GM23338 (cell line): ENCODE data around the gene DYSF. TPM values are rescaled to one million over a fixed set of nuclear protein-coding genes. Genes with fewer than 3 reads are reported as not detected.

ENCODE experiments used
- ATAC-seq: fragments of 200-7000 bp; cut with Tn5 transposase; 3 replicates; pipeline ENCODE4 v1.9.1; 2020
- DNase-seq: peaks from one replicate; pipeline ENCODE4 v3.0.0-alpha.2; 2015; ENCODE audit warnings: low spot score
- H2AFZ ChIP-seq: fragments of 200-600 bp; sonication (generic); 2 replicates; pipeline ENCODE4 v1.8.0; 2016; ENCODE audit warnings: antibody characterized with exemption, mild to moderate bottlenecking, moderate library complexity
- H3F3A ChIP-seq: fragments of 200-600 bp; sonication (generic); replicated peaks from 2 replicates; pipeline ENCODE4 v1.8.0; 2017; ENCODE audit warnings: antibody characterized with exemption, mixed run types, low read depth
- H3K27ac ChIP-seq: fragments of 200-600 bp; sonication (generic); 2 replicates; pipeline ENCODE4 v1.6.1; 2016; ENCODE audit warnings: low read depth
- H3K27me3 ChIP-seq: fragments of 200-600 bp; sonication (generic); 2 replicates; pipeline ENCODE4 v1.8.0; 2016; ENCODE audit warnings: mild to moderate bottlenecking, mixed run types, moderate library complexity; ENCODE audit not compliant: insufficient read depth
- H3K36me3 ChIP-seq: fragments of 200-600 bp; sonication (generic); 2 replicates; pipeline ENCODE4 v1.8.0; 2016; ENCODE audit warnings: mild to moderate bottlenecking; ENCODE audit not compliant: insufficient read depth
- H3K4me1 ChIP-seq: fragments of 200-600 bp; sonication (generic); 2 replicates; pipeline ENCODE4 v1.8.0; 2016; ENCODE audit warnings: mild to moderate bottlenecking, moderate library complexity; ENCODE audit not compliant: insufficient read depth
- H3K4me2 ChIP-seq: fragments of 200-600 bp; sonication (generic); 2 replicates; pipeline ENCODE4 v1.7.1; 2017; ENCODE audit warnings: mixed run types
- H3K4me3 ChIP-seq: fragments of 200-600 bp; sonication (generic); 2 replicates; pipeline ENCODE4 v1.6.1; 2016; ENCODE audit warnings: mixed run types
- H3K79me2 ChIP-seq: fragments of 200-600 bp; sonication (generic); replicated peaks from 2 replicates; pipeline ENCODE4 v1.8.0; 2017; ENCODE audit warnings: mild to moderate bottlenecking; ENCODE audit not compliant: insufficient read depth
- H3K9me2 ChIP-seq: fragments of 200-600 bp; sonication (generic); 2 replicates; pipeline ENCODE4 v1.8.0; 2017; ENCODE audit not compliant: insufficient read depth
- H4K20me1 ChIP-seq: fragments of 200-600 bp; sonication (generic); replicated peaks from 2 replicates; pipeline ENCODE4 v1.8.0; 2017; ENCODE audit warnings: mild to moderate bottlenecking; ENCODE audit not compliant: insufficient read depth
- H3K27ac Mint-ChIP-seq: 2 replicates; pipeline ENCODE4 v1.8.0; 2020; ENCODE audit warnings: inconsistent platforms, mild to moderate bottlenecking, moderate library complexity, mixed read lengths
- H3K27me3 Mint-ChIP-seq: 3 replicates; pipeline ENCODE4 v1.8.0; 2022; ENCODE audit warnings: low read depth, mild to moderate bottlenecking, moderate library complexity, mixed read lengths, inconsistent platforms; ENCODE audit not compliant: insufficient read depth, poor library complexity
- H3K36me3 Mint-ChIP-seq: 3 replicates; pipeline ENCODE4 v1.8.0; 2021; ENCODE audit warnings: low read depth, mild to moderate bottlenecking, inconsistent platforms, moderate library complexity, mixed read lengths
- H3K4me1 Mint-ChIP-seq: 3 replicates; pipeline ENCODE4 v1.8.0; 2020; ENCODE audit warnings: mild to moderate bottlenecking, inconsistent platforms, mixed read lengths
- H3K4me3 Mint-ChIP-seq: 3 replicates; pipeline ENCODE4 v1.8.0; 2021; ENCODE audit warnings: moderate library complexity, mild to moderate bottlenecking, inconsistent platforms, mixed read lengths
- H3K9me3 Mint-ChIP-seq: 3 replicates; pipeline ENCODE4 v1.8.0; 2020; ENCODE audit warnings: moderate library complexity, mild to moderate bottlenecking, inconsistent platforms, mixed read lengths
- CREB1 ChIP-seq: fragments of 250-450 bp; sonication (Bioruptor Pico); IDR thresholded peaks from 2 replicates; pipeline ENCODE4 v1.5.0; 2020; ENCODE audit warnings: low read depth, mild to moderate bottlenecking, moderate library complexity
- EZH2 ChIP-seq: fragments of 200-600 bp; sonication (generic); IDR thresholded peaks from one replicate; pipeline ENCODE4 v1.8.0; 2017; ENCODE audit warnings: antibody characterized with exemption, mild to moderate bottlenecking, low read depth; ENCODE audit not compliant: unreplicated experiment
- EZH2phosphoT487 ChIP-seq: fragments of 200-600 bp; sonication (generic); IDR thresholded peaks from one replicate; pipeline ENCODE4 v1.8.1; 2018; ENCODE audit warnings: antibody characterized with exemption; ENCODE audit not compliant: unreplicated experiment
- JUNB ChIP-seq: IDR thresholded peaks from one replicate; pipeline ENCODE4 v1.6.1; 2016; ENCODE audit warnings: antibody characterized with exemption; ENCODE audit not compliant: unreplicated experiment
- NANOG ChIP-seq: IDR thresholded peaks from 2 replicates; pipeline ENCODE4 v1.6.1; 2016; ENCODE audit warnings: antibody characterized with exemption, borderline replicate concordance
- POLR2AphosphoS5 ChIP-seq: IDR thresholded peaks from 2 replicates; pipeline ENCODE4 v1.6.1; 2016; ENCODE audit warnings: antibody characterized with exemption, low read depth
- STAT1 ChIP-seq: IDR thresholded peaks from one replicate; pipeline ENCODE4 v1.6.1; 2016; ENCODE audit warnings: antibody characterized with exemption; ENCODE audit not compliant: unreplicated experiment
- ZNF114 ChIP-seq: fragments of 250-450 bp; sonication (Bioruptor Pico); IDR thresholded peaks from 2 replicates; pipeline ENCODE4 v1.5.0; 2020; ENCODE audit warnings: mild to moderate bottlenecking, moderate library complexity
- ZNF331 ChIP-seq: fragments of 250-450 bp; sonication (Bioruptor Pico); IDR thresholded peaks from 2 replicates; pipeline ENCODE4 v1.5.0; 2020; ENCODE audit warnings: low read depth, mild to moderate bottlenecking, moderate library complexity
- polyA plus RNA-seq: library from polyadenylated mRNA; unstranded; fragments of >200 nt; fragmentation: Nextera tagmentation; extraction: Ambion mirVana; gene quantifications from 2 replicates; pipeline ENCODE4 v1.2.1, GENCODE V29; 2016
- total RNA-seq: library from RNA; depleted of rRNA; stranded (reverse); fragments of >200 nt; shearing (Covaris generic); gene quantifications from 2 replicates; pipeline ENCODE4 v1.2.3, GENCODE V29; 2014
- TF ChIP-seq, protein P1 (sequence below): IDR thresholded peaks from one replicate; pipeline ENCODE4 v1.6.1; 2018; ENCODE audit warnings: antibody characterized with exemption; ENCODE audit not compliant: unreplicated experiment
- TF ChIP-seq, protein P2 (sequence below), 2 experiments: fragments of 200-600 bp in 1 of 2; sonication (generic) in 1 of 2; conservative IDR thresholded peaks; 2 replicates each; pipeline versions ENCODE4 v1.5.1 to v1.6.1; 2016 to 2017; ENCODE audit warnings: antibody characterized with exemption in 2 of 2, low read depth in 2 of 2, mild to moderate bottlenecking in 2 of 2, moderate library complexity in 1 of 2
- TF ChIP-seq, protein P3 (sequence below): IDR thresholded peaks from 2 replicates; pipeline ENCODE4 v1.6.1; 2016; ENCODE audit warnings: antibody characterized with exemption
- TF ChIP-seq, protein P4 (sequence below): fragments of 250-450 bp; sonication (Bioruptor Pico); IDR thresholded peaks from 2 replicates; pipeline ENCODE4 v1.5.0; 2020; ENCODE audit warnings: mild to moderate bottlenecking, moderate library complexity

The DYSF gene
- total and polyA plus RNA-seq, 2 experiments from 2014 or later, result 7.3 to 21.3 TPM

DNA sequence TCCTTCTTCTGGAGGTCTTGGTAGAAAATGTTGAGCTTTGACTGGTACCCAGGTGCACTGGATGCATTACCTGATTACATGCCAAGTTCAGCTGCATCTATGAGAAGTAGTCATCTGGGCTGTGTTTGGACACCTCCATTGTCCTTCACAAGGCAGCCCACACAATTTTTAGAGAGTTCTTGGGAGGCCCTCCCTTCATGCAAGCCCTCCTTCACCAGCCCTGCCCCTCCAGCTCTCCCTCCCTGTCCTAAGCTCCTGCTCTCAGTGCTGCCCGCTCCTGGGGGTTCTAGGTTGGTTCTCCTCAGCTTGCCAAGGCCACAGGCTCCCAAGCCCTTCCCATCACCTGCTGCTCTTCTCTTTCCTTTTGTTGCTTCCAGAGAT is 148.7 kb downstream of the DYSF start (continued):
- no peak for TF ChIP-seq POLR2AphosphoS5
- no peak for TF ChIP-seq EZH2
- TF ChIP-seq EZH2phosphoT487, result no peak
- no peak for TF ChIP-seq STAT1
- TF ChIP-seq ZNF114, result no peak
- no peak for TF ChIP-seq JUNB

DNA sequence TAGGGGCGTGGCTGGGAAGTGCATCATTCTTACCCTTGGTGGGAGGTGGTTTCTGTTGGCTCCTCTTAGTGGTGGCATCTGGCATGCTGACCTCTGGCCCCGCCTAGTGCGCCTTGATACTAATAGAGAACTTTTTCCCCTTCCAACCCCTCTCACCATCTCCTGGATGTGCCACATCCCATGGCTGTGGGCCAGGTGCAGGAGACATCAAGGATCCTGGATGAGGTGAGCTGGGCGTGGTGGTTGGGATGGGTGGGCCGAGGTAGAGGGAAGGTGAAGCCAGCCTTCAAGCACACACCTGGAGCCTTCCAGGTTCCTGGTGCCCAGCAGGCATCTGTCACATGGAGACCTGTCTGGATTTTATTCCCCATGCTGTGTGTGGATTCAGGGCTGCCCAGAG is 149.2 kb downstream of the DYSF start:
- Histone ChIP-seq H3K4me1 (0 out of 2 replicates have a peak, but pooled peaks cover 6% of the 10 kb centered on the region), H3K9me2 (0 out of 2 replicates have a peak, but pooled peaks cover 5% of the 10 kb centered on the region), H3K4me3 (no peak overlapping the region), H3F3A (no peaks in the 10 kb centered on the region), H3K4me2 (no peak overlapping the region), H3K27ac (no peak overlapping the region), H3K36me3 (no peaks in the 10 kb centered on the region), H2AFZ (no peak overlapping the region), H4K20me1 (no peaks in the 10 kb centered on the region), H3K27me3 (no peaks in the 10 kb centered on the region), H3K79me2 (no peaks in the 10 kb centered on the region)
- DNase-seq (no peak), ATAC-seq (no peak)
- TF ChIP-seq, protein P1, sequence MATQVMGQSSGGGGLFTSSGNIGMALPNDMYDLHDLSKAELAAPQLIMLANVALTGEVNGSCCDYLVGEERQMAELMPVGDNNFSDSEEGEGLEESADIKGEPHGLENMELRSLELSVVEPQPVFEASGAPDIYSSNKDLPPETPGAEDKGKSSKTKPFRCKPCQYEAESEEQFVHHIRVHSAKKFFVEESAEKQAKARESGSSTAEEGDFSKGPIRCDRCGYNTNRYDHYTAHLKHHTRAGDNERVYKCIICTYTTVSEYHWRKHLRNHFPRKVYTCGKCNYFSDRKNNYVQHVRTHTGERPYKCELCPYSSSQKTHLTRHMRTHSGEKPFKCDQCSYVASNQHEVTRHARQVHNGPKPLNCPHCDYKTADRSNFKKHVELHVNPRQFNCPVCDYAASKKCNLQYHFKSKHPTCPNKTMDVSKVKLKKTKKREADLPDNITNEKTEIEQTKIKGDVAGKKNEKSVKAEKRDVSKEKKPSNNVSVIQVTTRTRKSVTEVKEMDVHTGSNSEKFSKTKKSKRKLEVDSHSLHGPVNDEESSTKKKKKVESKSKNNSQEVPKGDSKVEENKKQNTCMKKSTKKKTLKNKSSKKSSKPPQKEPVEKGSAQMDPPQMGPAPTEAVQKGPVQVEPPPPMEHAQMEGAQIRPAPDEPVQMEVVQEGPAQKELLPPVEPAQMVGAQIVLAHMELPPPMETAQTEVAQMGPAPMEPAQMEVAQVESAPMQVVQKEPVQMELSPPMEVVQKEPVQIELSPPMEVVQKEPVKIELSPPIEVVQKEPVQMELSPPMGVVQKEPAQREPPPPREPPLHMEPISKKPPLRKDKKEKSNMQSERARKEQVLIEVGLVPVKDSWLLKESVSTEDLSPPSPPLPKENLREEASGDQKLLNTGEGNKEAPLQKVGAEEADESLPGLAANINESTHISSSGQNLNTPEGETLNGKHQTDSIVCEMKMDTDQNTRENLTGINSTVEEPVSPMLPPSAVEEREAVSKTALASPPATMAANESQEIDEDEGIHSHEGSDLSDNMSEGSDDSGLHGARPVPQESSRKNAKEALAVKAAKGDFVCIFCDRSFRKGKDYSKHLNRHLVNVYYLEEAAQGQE, result no peak
- no peak for TF ChIP-seq EZH2phosphoT487
- TF ChIP-seq, protein P2, sequence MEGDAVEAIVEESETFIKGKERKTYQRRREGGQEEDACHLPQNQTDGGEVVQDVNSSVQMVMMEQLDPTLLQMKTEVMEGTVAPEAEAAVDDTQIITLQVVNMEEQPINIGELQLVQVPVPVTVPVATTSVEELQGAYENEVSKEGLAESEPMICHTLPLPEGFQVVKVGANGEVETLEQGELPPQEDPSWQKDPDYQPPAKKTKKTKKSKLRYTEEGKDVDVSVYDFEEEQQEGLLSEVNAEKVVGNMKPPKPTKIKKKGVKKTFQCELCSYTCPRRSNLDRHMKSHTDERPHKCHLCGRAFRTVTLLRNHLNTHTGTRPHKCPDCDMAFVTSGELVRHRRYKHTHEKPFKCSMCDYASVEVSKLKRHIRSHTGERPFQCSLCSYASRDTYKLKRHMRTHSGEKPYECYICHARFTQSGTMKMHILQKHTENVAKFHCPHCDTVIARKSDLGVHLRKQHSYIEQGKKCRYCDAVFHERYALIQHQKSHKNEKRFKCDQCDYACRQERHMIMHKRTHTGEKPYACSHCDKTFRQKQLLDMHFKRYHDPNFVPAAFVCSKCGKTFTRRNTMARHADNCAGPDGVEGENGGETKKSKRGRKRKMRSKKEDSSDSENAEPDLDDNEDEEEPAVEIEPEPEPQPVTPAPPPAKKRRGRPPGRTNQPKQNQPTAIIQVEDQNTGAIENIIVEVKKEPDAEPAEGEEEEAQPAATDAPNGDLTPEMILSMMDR (conservative IDR thresholded peaks at IDR 0.05; ENCODE audit: low read depth in 2 of 2), result no peak
- TF ChIP-seq JUNB, result no peak
- no peak for TF ChIP-seq NANOG
- TF ChIP-seq POLR2AphosphoS5, result no peak
- TF ChIP-seq CREB1 (CRISPR knock-in tag), result no peak
- TF ChIP-seq, protein P3, sequence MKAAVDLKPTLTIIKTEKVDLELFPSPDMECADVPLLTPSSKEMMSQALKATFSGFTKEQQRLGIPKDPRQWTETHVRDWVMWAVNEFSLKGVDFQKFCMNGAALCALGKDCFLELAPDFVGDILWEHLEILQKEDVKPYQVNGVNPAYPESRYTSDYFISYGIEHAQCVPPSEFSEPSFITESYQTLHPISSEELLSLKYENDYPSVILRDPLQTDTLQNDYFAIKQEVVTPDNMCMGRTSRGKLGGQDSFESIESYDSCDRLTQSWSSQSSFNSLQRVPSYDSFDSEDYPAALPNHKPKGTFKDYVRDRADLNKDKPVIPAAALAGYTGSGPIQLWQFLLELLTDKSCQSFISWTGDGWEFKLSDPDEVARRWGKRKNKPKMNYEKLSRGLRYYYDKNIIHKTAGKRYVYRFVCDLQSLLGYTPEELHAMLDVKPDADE, result no peak
- TF ChIP-seq, protein P4, sequence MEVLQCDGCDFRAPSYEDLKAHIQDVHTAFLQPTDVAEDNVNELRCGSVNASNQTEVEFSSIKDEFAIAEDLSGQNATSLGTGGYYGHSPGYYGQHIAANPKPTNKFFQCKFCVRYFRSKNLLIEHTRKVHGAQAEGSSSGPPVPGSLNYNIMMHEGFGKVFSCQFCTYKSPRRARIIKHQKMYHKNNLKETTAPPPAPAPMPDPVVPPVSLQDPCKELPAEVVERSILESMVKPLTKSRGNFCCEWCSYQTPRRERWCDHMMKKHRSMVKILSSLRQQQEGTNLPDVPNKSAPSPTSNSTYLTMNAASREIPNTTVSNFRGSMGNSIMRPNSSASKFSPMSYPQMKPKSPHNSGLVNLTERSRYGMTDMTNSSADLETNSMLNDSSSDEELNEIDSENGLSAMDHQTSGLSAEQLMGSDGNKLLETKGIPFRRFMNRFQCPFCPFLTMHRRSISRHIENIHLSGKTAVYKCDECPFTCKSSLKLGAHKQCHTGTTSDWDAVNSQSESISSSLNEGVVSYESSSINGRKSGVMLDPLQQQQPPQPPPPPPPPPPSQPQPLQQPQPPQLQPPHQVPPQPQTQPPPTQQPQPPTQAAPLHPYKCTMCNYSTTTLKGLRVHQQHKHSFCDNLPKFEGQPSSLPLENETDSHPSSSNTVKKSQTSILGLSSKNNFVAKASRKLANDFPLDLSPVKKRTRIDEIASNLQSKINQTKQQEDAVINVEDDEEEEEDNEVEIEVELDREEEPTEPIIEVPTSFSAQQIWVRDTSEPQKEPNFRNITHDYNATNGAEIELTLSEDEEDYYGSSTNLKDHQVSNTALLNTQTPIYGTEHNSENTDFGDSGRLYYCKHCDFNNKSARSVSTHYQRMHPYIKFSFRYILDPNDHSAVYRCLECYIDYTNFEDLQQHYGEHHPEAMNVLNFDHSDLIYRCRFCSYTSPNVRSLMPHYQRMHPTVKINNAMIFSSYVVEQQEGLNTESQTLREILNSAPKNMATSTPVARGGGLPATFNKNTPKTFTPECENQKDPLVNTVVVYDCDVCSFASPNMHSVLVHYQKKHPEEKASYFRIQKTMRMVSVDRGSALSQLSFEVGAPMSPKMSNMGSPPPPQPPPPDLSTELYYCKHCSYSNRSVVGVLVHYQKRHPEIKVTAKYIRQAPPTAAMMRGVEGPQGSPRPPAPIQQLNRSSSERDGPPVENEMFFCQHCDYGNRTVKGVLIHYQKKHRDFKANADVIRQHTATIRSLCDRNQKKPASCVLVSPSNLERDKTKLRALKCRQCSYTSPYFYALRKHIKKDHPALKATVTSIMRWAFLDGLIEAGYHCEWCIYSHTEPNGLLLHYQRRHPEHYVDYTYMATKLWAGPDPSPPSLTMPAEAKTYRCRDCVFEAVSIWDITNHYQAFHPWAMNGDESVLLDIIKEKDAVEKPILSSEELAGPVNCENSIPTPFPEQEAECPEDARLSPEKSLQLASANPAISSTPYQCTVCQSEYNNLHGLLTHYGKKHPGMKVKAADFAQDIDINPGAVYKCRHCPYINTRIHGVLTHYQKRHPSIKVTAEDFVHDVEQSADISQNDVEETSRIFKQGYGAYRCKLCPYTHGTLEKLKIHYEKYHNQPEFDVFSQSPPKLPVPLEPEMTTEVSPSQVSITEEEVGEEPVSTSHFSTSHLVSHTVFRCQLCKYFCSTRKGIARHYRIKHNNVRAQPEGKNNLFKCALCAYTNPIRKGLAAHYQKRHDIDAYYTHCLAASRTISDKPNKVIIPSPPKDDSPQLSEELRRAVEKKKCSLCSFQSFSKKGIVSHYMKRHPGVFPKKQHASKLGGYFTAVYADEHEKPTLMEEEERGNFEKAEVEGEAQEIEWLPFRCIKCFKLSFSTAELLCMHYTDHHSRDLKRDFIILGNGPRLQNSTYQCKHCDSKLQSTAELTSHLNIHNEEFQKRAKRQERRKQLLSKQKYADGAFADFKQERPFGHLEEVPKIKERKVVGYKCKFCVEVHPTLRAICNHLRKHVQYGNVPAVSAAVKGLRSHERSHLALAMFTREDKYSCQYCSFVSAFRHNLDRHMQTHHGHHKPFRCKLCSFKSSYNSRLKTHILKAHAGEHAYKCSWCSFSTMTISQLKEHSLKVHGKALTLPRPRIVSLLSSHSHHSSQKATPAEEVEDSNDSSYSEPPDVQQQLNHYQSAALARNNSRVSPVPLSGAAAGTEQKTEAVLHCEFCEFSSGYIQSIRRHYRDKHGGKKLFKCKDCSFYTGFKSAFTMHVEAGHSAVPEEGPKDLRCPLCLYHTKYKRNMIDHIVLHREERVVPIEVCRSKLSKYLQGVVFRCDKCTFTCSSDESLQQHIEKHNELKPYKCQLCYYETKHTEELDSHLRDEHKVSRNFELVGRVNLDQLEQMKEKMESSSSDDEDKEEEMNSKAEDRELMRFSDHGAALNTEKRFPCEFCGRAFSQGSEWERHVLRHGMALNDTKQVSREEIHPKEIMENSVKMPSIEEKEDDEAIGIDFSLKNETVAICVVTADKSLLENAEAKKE, result no peak
- no peak for TF ChIP-seq EZH2
- no peak for TF ChIP-seq STAT1
- TF ChIP-seq ZNF114, result no peak
- TF ChIP-seq ZNF331 (CRISPR knock-in tag), result no peak
- H3K4me3 Mint-ChIP-seq, result no peak overlapping the region
- H3K4me1 Mint-ChIP-seq, result peaks cover 23% of the 10 kb centered on the region
- no peaks in the 10 kb centered on the region for H3K9me3 Mint-ChIP-seq
- peaks cover 6% of the 10 kb centered on the region for H3K27me3 Mint-ChIP-seq
- no peak overlapping the region for H3K27ac Mint-ChIP-seq
- H3K36me3 Mint-ChIP-seq, result peaks cover 7% of the 10 kb centered on the region; the same call in 1 of the 3 replicates
